HG02970 (cell line): Measurements from ENCODE around the gene ARHGAP15.

Experiments
- ATAC-seq: cut with Tn5 transposase; IDR thresholded peaks from one replicate; pipeline ENCODE4 v1.9.1; 2021; ENCODE audit warnings: mild to moderate bottlenecking, moderate library complexity, moderate number of reproducible peaks; ENCODE audit not compliant: unreplicated experiment, low FRiP score

The ARHGAP15 gene

DNA sequence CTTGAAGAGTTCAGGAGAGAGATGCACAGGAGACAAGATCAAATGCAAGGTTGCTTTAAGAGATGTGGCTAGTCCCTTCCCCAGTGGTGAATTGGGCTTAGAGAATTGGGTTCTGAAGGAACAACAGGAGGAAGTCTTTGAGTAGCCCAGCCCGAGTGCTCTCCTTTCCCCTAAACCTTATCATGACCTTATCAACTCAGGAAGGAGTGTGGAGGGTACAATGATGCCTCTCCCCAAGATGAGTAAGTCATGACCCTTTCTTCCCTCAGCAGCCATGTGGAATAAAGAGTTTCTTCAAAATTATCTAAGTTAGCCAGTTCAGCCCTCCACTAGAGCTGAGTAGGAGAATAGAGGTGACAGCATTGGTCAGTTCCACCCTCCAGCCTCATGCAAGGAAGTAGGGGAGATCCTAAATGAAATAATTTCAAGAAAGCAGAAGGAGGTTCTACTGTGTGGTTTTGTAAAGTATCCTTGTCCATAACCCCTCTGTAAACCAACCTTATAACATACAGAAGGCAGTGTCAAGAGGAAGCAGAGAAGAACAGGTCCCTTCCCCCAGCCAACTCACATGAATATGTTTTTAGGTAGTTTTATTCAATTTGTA lies 88.4 kb downstream of the ARHGAP15 start:
- ATAC-seq, result no peak

DNA sequence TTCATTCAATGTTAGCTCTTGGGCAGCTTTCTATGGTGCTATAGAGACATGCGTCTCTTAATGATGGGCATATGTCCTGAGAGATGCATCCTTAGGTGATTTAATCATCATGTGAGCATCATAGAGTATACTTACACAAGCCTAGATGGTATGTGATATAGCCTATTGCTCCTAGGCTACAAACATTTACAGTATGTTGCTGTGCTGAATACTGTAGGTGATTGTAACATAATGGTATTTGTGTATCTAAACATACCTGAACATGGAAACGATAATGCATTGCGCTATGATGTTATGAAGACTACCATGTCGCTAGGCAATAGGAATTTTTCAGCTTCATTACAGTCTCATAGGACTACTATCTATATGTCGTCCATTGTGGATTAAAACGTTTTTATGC lies 89.4 kb downstream of the ARHGAP15 start:
- no peak for ATAC-seq

DNA sequence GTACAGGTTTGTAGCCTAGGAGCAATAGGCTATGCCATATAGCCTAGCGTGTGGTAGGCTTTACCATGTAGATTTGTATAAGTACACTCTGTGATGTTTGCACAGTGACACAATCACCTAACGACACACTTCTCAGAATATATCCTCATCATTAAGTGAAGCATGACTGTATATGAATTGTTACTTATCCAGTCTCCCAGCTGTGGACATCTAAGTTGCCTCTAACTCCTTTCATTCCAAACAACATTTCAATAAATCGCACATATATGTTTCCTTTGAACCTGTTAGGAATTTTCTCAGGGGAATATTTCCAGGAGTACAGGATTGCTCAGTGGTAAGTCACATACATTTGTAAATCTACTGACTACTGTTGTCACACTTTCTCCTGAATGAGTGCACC lies 90.0 kb downstream of the ARHGAP15 start:
- ATAC-seq, result no peak

DNA sequence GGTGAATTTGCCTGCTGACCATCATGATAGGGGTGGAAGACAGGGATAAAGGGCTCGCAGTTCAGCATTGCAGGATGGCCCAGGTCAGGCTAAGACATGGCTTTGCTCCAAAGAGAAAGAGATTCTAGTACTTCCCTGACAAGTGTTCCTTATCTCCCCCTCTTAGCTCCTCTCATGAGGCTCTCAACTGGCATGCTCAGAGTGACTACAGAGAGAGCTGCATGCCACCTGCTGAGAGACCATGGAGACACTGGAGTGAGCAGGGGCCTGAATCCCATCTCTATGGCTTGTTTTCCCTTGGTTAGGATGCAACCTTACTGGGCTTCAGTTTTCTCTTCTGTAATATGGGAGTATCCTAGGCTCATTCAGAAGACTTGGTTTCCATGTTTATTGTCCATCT lies 94.3 kb downstream of the ARHGAP15 start:
- ATAC-seq, result no peak

DNA sequence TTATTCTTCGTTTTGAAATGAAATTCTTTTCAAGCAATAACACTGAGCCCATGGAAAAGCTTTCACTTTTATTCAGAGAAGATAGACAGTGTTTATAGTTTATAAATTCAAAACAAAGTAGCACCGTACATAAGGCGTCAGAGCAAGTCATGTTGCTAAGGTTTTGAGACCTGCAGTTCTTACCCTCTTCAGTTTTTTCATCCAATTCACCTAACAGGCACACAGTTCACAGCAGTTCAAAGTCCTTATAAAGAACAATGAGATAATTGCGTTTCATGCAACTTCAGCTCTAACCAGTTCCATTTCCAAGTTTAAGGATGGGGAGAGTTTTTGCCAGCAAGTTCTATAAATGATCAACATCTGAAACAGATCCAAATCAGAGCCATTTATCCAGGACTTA lies 96.7 kb downstream of the ARHGAP15 start:
- ATAC-seq, result no peak

DNA sequence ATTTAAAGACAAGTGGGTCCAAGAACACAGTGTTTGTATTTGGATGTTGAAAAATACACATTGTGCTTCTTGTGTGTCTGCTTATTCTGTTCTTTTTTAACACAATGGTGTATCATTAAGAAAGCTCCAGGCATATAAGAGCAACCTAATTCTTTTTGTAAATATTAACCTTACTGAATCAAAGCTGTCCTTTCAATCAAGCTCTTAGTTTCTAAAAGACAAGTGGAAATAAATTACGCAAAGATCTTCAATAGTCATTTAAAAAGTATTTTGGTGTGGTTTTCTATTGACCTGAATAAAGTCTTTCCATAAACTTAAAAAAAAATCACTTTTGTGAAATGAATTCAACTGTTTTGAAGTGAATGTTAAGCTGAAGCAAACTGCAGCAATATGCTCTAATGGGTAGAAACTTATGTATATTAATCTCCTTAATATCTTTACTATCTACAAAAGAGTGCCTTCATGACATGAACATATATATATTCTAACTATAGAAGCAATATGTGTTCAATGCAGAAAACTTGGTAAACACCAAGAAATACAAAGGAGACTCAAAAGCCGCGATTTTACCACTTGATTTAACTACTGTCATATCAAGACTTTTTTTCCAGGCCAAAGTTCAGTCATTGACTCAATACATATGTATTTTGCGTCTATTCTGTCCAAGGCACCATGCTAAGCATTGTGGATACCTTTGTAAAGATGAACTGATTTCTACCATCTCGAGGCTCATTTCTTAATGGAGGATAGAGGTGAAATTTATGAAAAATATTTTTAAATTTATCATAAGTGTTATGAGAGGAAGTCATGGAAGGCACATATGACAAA lies 97.7 kb downstream of the ARHGAP15 start:
- ATAC-seq, result no peak

DNA sequence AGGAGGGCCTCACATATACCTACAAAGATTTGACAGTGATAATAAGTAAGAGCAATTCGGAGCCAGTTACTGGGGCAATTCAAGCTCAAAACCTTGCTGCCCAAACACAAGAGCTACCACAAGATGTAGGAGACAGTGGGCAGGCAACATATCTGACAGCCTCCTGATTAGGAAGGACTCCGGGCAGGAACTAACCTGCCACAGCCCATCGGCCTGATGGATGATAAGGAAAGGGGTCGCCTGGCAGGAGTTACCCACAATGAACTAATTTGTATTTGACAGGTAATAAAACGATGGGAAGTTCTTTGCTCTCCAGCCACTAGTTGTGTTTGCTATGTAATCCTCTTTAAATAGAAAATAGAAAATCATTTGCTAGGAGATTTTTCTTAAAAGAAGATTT lies 100.2 kb downstream of the ARHGAP15 start:
- no peak for ATAC-seq

DNA sequence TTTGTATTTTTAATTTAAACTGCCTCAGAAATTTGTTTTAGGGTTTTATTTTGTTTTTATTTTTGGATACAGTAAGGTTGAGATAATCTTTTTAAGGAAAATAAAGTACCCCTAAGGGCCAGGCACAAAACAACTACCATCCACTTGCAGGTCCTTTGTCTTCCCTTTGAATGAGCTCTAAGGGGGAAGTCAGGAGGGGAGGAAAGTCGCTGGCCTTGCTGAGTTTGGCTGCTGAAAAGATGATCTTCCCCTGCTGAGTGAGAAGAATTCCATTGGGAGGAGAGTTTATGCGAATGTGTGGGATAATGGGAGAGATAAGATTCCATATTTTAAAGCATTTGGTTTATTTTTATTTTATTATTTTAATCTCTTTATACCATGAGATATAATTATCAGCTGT lies 100.7 kb downstream of the ARHGAP15 start:
- no peak for ATAC-seq

DNA sequence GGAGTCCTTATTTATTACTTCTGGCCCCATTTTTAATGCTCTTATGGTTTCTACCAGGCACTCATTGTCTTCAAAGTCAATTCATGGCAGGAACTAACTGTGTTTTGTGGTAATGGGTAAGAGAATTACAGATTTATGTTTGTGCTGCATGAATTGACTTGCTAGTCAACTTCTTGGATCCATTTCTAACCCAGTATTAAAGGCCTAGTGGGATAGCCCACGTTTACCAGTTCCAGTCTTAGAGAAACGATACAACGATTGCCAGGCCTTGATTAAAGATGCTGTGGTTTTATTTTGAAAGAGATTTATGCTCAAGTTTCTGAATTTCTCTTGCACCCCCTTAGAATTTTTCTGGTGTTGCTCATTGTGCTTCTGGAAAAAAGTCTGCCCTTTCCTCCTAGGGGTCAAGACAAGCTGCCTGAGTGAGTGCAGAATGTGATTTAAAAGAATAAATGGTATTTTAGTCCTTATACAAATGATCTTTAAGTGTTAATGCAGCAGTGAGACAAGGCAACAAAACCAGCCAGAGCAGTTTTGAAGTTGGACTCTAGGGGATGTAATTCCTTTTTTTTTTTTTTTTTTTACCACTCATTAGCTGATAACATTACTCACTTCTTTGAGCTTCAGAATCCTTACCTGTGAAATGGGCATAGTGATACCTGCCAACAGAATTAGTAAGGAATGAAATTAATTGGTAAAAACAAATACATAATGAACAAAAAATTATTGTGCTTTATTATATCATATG lies 101.5 kb downstream of the ARHGAP15 start:
- ATAC-seq, result no peak

DNA sequence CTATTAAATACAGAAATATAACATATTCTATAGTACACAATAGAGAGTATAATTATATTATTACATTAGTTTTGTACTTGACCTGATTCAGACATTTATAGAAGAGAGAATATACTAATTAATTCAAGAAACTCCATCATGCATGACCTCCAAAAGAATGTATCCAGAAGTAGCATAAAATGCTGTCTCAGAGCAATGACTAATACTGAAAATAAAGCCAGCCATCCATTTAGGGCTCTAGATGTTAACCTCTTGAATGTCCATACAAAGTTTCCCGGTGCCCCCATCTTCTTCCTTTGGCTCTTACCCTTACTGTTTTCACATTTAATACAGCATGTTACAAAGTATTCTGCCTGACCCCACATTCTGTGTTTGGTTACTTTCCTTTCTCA lies 102.0 kb downstream of the ARHGAP15 start:
- no peak for ATAC-seq

DNA sequence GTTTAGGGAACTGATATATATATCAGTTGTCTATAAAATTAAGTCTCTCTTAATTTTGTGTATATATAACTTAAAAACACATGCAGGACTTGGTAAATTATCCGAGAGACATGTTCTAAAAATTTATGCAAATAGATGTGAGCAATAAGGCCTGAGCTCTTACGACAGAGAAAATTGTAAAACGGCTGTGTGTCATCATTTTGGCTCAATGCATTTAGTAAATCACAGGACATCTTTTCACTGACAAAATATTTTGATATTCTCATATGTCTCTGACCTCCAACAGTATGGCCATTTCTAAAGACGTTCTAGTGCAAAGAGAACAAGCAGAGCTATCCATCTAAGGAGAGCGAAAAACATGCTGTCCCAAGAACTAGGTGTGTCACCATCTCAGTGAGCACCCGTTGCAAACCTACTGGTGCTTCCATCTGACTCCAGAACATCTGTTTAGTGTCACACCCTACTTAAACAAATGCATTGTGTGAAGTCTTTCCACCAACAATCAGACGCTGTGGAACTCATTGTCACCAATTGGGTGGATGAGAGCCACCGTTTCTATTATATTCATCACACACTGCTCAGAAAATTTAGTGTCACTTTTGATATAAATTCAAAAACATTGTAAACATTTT lies 108.0 kb downstream of the ARHGAP15 start:
- ATAC-seq, result no peak

DNA sequence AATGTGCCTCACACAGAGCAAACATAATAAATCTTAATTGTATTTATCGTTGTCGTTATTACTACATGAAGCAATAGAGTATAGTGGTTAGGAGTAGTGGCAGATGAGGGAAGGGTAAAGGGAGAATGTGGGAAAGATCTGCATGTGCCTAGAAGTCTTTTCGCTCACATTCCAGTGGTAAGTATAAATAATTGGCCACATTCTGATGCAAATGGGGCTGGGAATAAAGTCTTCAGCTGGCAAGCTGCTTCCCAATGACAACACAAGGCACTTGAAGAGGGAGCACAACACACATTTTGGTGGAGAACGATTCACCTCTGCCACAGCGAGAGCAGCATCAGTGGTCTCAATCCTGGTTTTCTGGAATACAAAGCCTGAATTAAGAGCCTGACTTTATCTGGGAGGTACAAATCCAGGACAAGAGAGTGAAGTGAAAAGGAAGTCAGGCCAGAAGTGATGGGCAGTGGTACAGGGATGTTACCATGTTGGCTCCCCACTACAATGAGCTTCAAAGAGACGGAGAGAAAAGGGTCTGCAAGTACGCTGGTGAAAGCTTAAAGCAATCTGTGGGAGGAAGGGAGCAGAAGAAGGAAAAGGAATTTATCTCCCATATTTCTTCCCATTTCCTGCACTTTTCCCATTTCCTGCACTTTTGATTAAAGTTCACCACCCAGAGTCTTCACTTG lies 112.3 kb downstream of the ARHGAP15 start:
- no peak for ATAC-seq

DNA sequence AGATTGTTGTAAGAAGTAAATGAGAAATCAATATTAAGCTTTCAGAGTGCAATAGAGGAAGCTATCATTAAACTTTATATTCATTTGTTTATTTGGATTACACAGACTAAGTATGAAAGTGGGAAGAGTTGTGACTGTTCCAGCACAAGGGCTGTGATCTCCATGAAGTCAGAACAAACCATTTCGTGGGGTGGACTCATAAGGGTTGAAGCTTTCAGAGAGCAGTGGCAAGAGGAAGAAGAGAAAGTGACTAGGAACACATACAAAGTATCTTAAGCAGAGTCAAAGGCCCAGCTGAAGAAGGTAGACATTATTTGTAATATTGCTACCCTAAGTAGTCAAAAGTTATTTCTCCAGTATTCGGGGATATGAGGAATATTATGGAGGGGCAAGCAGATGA lies 117.0 kb downstream of the ARHGAP15 start:
- ATAC-seq, result no peak

DNA sequence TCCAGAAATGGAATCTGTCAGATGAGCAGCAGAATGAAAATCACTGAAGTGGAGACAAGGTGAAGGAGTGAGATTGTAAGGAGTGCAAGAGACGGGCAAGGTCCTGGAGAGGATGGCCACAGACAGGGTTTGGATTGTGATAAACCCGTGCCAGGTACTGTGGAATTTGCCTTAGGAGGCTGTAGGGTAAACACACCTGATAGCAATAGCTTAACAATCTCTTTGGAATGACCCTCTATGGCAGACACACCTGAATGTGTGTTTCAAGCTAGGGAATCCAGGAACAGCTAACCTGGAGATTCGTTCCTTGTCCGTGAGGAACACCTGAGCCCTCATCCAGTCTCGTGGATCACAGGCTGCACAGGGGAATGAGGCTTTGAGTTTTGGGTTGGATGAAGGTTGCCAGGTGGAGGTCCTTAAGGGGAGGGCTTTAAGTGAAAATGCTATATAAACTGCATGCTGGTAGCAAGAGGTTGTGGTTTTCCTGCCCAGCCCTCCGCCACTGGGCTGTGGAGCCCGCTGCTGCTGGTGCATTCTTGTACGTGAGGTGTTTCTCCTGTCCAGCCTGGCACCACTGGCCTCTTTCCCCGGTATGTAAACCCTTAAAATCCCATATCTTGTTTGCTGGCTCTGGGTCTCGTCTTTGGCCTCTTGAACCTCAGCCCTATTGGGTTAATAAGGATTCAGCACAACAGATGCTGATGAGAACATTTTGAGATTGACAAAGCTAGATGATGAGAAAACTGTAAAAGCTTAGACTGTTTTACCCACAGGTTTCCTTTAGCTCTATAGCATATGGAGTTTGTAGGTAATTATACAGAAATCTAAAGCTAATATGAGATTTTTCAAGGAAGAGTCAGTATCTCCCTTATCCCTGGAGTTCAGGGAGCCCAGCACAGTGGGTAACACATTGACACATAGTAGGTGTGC lies 117.9 kb downstream of the ARHGAP15 start:
- no peak for ATAC-seq

DNA sequence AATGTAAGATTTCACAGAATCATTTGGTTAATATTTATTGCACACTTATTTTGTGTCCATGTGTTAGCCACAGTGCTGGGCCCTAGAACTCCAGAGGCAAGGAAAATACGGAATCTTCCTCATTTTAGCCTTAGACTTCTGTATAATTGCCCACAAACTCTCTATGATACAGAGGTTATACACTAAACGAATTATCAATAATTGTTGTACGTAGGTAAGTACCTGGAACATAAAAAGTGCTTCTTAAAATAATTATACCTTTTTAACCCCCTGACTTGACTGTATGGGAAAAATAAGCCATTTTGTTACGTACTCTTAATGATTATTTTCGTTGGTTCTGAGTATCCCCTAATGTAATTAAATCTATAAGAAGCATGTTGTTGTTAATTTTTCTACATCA lies 119.4 kb downstream of the ARHGAP15 start:
- ATAC-seq, result no peak

DNA sequence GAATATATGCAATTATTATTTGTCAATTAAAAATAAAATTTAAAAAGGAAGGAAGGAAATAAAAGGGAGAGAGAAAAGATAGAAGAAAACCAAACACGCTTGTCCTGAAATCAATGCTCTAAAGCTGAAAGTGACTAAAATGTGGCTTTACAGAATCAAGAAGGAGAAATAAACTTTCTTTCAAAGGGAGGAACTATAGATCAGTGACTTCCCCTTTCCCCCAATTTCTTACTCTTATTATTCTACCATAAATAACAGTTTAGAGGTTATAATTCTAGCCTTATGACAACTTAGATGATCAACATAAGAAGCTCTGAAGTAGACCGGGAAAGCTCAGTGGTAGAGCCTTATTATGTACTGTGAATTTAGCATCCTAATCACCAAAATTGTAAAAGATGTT lies 122.5 kb downstream of the ARHGAP15 start:
- ATAC-seq, result no peak

DNA sequence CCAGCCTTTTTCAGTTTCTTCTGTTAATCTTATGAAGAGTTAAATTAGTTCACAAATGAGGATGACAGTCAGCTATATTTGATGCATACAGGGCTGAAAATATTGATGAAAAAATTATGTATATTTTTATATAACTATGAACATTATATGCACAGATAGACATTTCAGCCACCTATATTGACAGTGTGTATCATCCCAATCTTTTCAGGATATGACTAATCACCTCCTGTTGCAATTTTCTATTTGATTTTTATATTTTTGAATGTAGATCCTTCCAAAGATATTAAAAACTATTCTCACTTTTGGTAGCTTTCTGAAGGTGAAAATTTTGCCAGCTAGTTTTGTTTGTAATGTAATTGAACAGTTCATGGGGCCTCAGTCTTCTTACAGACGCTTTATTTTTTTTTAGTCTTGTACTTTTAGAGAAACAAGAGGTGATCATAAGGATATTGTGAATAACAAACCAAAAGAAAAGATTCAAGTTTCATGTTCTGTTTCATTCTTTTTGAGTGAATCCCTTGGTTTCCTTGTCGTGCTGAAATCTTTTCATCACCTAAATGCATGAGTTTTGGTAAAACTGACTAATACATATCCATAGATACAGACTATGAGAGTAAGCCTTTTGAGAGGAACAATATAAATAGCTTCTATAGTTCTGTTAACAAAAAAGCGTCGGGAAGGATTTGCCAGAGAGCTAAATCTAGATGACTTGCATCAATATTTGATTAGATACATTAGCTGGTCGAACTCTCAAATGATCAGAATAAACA lies 123.1 kb downstream of the ARHGAP15 start:
- ATAC-seq, result no peak

DNA sequence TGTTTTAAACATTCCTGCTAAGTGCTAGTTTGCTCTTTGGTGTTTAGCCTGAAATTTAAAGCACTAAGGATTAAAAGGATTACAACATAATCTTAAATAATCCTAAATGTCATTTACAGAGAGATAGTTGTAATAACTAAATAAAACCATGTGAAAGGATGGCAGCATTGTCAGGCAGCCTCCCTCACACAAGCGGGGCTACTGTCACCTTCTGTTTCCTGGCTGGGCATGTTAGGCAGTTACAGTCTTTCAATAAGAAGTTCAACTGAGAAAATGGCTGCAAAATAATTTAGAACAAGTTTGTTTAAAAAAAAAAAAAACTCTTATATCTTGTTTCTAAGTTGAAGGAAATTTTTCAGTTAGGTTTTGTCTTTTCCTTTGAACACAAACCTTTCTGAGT lies 124.9 kb downstream of the ARHGAP15 start:
- ATAC-seq, result no peak

DNA sequence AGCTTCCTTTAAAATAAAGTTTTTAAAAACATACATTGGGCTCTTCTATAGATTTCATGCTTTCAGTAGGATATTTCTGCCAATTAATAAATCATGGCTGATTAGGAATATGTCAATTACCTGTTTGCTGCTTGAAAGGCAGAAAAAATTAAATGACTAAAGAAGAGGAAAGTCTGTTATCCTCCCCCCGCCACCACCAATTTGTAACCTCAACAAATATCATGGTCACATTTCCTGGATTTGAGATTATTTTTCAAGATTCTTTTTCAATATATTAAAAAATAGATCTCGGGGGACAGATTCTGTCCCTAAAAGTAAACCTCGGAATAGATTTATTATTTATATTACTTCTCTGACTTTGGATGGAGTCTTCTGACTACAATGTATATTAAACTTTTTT lies 125.9 kb downstream of the ARHGAP15 start:
- no peak for ATAC-seq
